Esophagus squamous epithelium (tissue), 5 donors: ENCODE measurements around the gene RNF220. TPM values are rescaled to one million over a fixed set of nuclear protein-coding genes. Genes with fewer than 3 reads are reported as not detected.

Experiments used
- DNase-seq: peaks from one replicate; lab custom pipeline; 2025; lab: John Stamatoyannopoulos, UW
- H3K27ac ChIP-seq, 4 donors: fragments of 200-600 bp; sonication (generic); one replicate each; pipeline ENCODE4 v1.5.1; 2016 to 2019; ENCODE audit warnings: mild to moderate bottlenecking in 1 of 4
- H3K27me3 ChIP-seq, 4 donors: fragments of 200-600 bp; sonication (generic); 1 replicate in 3 of 4; 2 replicates in 1 of 4; pipeline versions ENCODE4 v1.5.1 to v1.6.0; 2017 to 2021; ENCODE audit warnings: antibody characterized with exemption in 1 of 4
- H3K36me3 ChIP-seq, 3 donors: fragments of 200-600 bp; sonication (generic); one replicate each; pipeline ENCODE4 v1.5.1; 2016 to 2019
- H3K4me1 ChIP-seq, 3 donors: fragments of 200-600 bp; sonication (generic); one replicate each; pipeline ENCODE4 v1.5.1; 2017 to 2019
- H3K4me3 ChIP-seq, 4 donors: fragments of 200-600 bp; sonication (generic); 1 replicate in 3 of 4; 2 replicates in 1 of 4; pipeline ENCODE4 v1.5.1; 2016 to 2019; ENCODE audit warnings: mild to moderate bottlenecking in 2 of 4, moderate library complexity in 1 of 4
- H3K9me3 ChIP-seq, 3 donors: fragments of 200-600 bp; sonication (generic); one replicate each; pipeline ENCODE4 v1.5.1; 2016 to 2019
- POLR2A ChIP-seq, 4 donors: fragments of 450-650 bp; IDR thresholded peaks; one replicate each; pipeline ENCODE4 v1.6.1; 2017; ENCODE audit warnings: antibody characterized with exemption in 4 of 4, mild to moderate bottlenecking in 4 of 4, moderate library complexity in 3 of 4
- WGBS, 2 donors: methylation state at CpG; one replicate each; pipeline ENCODE4 v1.1.5; 2018; 5-methylcytosine and 5-hydroxymethylcytosine counted together
- intact Hi-C: fragments of 100-400 bp; cut with DNase I; formaldehyde crosslinking; loops from one replicate; pipeline ENCODE4 v1.15.0; 2022
- small RNA-seq, 4 donors: library from RNA; depleted of rRNA; stranded (forward); fragments of <200 nt; gene quantifications; one replicate each; pipeline ENCODE3, GENCODE V24; 2016
- total RNA-seq, 4 donors: library from RNA; depleted of rRNA; stranded (reverse); fragments of >200 nt; gene quantifications; one replicate each; pipeline ENCODE4 v1.1.0, GENCODE V29; 2016
- TF ChIP-seq, protein P1 (sequence below), 6 experiments: fragments of 450-650 bp in 4 of 6; fragments of 200-600 bp in 2 of 6; sonication (generic) in 2 of 6; IDR thresholded peaks; one replicate each; pipeline ENCODE4 v1.5.1; 2016 to 2019; ENCODE audit warnings: antibody characterized with exemption in 6 of 6, mild to moderate bottlenecking in 4 of 6, moderate library complexity in 4 of 6
- donor health status: DM: yes; HTN: yes; CAD: no.

Gene RNF220
- total RNA-seq, 4 donors from 2014 or later, result 44.8 to 111 (median 60.3) TPM

- Histone ChIP-seq H3K36me3 (no peaks in the 10 kb centered on the region), H3K4me3 (no peak overlapping the region), H3K9me3 (no peaks in the 10 kb centered on the region), H3K27ac (no peak overlapping the region), H3K27me3 (peaks cover 0 to 84% (median 0%) of the 10 kb centered on the region in 4 donors), H3K4me1 (peaks cover 0 to 31% (median 0%) of the 10 kb centered on the region in 3 donors)
- WGBS, 2 donors, result 75% methylated on average over 1 of the region's 1 CpG; no CpG with 5 or more reads in 1 of the 2 donors
- DNase-seq, result no peak
- TF ChIP-seq, protein P1, sequence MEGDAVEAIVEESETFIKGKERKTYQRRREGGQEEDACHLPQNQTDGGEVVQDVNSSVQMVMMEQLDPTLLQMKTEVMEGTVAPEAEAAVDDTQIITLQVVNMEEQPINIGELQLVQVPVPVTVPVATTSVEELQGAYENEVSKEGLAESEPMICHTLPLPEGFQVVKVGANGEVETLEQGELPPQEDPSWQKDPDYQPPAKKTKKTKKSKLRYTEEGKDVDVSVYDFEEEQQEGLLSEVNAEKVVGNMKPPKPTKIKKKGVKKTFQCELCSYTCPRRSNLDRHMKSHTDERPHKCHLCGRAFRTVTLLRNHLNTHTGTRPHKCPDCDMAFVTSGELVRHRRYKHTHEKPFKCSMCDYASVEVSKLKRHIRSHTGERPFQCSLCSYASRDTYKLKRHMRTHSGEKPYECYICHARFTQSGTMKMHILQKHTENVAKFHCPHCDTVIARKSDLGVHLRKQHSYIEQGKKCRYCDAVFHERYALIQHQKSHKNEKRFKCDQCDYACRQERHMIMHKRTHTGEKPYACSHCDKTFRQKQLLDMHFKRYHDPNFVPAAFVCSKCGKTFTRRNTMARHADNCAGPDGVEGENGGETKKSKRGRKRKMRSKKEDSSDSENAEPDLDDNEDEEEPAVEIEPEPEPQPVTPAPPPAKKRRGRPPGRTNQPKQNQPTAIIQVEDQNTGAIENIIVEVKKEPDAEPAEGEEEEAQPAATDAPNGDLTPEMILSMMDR (IDR thresholded peaks at IDR 0.05), result no peak
- TF ChIP-seq POLR2A (IDR thresholded peaks at IDR 0.05), result no peak
- intact Hi-C loops, result no loop called here
Observed at GRCh38 chr1:44700573-44700972, 295.5 kb downstream of the RNF220 start.

DNA sequence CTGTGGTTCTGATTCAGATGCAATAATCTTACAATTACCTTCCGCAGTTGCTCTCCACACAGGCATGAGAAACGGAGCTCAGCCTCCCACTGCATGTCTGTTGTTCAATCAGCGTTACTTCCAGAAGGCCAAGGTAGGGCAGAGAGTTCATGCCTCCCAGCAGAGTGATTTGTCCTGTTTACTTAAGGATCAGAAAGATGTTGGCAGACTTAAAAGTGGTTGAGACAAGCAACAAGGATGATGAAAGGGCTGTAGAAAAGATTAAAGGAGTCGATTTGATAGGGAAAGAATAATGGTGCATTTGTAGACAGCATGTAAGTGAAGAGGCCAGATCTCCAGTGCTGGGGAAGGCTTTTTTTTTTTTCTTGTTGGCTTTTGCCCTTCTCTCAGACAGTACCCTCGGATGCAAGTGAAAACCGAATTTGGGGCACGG is 296.1 kb downstream of the RNF220 start:
- intact Hi-C loops, result no loop called here
- Histone ChIP-seq H3K9me3 (no peaks in the 10 kb centered on the region), H3K4me1 (peaks cover 0 to 31% (median 0%) of the 10 kb centered on the region in 3 donors), H3K4me3 (no peak overlapping the region), H3K36me3 (no peaks in the 10 kb centered on the region), H3K27me3 (peaks cover 0 to 84% (median 0%) of the 10 kb centered on the region in 4 donors), H3K27ac (no peak overlapping the region)
- TF ChIP-seq, protein P1 (IDR thresholded peaks at IDR 0.05), result no peak
- no peak for TF ChIP-seq POLR2A (IDR thresholded peaks at IDR 0.05)
- 37 to 48% methylated on average over 7 of the region's 7 CpGs for WGBS, 2 donors
- DNase-seq, result no peak

Small RNA genes within 50 kb of the gene (small RNA-seq; reads per million reads assigned to genes)
- gene MIR5584, result 0 reads per million in 4 donors
- gene RNU6-369P, result 0 reads per million in 4 donors

Other genes starting within 250 kb of the RNF220 start
- gene DMAP1, start 191.8 kb upstream of the RNF220 start, total RNA-seq, result 10 to 100 TPM; 19.2 to 45.2 (median 22.0) TPM
- 10 to 100 TPM; 27.0 to 35.1 (median 31.8) TPM for gene ERI3, start 50.0 kb upstream of the RNF220 start, total RNA-seq